ENCODE measurements around the gene HDAC1. TPM values are rescaled to one million over a fixed set of nuclear protein-coding genes. Genes with fewer than 3 reads are reported as not detected.

HDAC1 gene
- total RNA-seq (10 to 100 TPM; 27.0 to 43.5 (median 30.5) TPM), polyA plus RNA-seq (10 to 100 TPM; 30.6 to 77.9 TPM)

DNA sequence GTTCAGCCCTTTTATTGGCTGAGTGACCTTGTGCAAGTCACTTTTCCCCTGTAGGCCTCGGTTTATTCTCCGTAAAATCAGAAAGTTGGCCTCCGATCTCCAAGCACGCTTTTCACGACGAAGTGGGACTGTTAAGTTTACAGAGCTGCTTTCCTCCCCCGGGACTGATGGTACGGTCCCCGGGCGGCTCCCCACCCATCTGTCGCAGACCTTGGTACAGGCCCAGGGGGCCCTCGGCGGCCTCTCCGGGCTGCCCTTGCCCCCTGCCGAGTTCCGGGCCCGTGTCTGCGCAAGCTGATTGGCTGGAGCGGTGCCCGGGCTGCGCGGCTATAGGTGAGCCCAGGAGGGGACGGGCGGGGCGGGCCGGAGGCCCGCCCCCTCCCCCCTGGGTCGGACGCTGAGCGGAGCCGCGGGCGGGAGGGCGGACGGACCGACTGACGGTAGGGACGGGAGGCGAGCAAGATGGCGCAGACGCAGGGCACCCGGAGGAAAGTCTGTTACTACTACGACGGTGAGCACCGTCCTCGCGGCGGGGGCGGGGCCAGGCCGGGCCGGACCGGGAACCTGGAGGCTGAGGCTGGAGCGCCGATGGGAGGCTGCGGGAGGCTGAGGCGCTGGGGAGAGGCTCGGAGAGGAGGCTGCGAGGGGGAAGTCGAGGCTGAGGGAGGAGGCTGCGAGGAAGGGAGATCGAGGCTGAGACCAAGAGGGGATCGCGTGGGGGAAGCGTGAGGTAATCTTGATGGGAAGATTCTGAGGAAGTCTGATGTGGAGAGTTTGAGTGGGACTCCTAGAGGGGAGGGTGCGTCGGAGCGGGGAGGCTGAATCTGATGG is at the start of gene HDAC1:
HDAC1 (plus strand) TSS at position 376 of the 831 bp plus-strand sequence; CDS start at position 463, 87 bp downstream.
- H3K27ac ChIP-seq, result peak within 1 kb of the TSS; percentile 63 to 86 (median 79)
- TF ChIP-seq, protein P1, sequence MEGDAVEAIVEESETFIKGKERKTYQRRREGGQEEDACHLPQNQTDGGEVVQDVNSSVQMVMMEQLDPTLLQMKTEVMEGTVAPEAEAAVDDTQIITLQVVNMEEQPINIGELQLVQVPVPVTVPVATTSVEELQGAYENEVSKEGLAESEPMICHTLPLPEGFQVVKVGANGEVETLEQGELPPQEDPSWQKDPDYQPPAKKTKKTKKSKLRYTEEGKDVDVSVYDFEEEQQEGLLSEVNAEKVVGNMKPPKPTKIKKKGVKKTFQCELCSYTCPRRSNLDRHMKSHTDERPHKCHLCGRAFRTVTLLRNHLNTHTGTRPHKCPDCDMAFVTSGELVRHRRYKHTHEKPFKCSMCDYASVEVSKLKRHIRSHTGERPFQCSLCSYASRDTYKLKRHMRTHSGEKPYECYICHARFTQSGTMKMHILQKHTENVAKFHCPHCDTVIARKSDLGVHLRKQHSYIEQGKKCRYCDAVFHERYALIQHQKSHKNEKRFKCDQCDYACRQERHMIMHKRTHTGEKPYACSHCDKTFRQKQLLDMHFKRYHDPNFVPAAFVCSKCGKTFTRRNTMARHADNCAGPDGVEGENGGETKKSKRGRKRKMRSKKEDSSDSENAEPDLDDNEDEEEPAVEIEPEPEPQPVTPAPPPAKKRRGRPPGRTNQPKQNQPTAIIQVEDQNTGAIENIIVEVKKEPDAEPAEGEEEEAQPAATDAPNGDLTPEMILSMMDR (IDR thresholded peaks at IDR 0.05), result no peak
- H3K4me1 ChIP-seq, result peaks cover 0 to 11% (median 7%) of the 10 kb centered on the region in 3 donors

DNA sequence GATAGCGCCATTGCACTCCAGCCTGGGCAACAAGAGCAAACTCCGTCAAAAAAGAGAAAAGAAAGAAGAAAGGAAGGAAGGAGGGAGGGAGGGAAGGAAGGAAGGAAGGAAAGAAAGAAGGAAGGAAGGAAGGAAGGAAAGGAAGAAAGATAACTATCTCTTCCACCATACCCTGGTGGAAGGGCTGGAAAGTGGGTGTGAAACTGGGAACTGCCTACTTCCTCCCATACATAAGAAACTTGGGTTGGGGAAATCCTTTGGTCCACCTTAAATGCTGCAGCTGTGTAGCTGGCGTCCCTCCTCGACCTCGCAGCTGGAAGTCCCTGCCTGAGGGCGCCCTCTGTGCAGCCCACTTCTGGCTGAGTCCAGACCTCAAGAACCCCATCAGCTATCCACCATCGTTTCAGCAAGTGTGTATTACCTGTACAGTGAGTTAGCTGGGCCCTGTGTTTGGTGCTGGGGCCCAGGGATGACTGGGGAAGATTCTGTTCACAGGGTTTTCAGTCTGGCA is 49.5 kb upstream of the HDAC1 start:
- ATAC-seq (no peak), DNase-seq (no peak), FAIRE-seq (no peak)
- Histone ChIP-seq H3K36me3 (no peaks in the 10 kb centered on the region), H3K27me3 (no peaks in the 10 kb centered on the region), H3K9me3 (no peaks in the 10 kb centered on the region), H3K27ac (no peak overlapping the region), H3K4me3 (no peak overlapping the region), H3K4me1 (peaks cover 0 to 10% (median 0%) of the 10 kb centered on the region in 3 donors)
- intact Hi-C loops (cut with DNase I), result no loop called here
- TF ChIP-seq, protein P1 (IDR thresholded peaks at IDR 0.05), result no peak
- WGBS, 2 donors, result 39 to 41% methylated on average over 7 of the region's 7 CpGs

More for the DNA sequence above, at the start of gene HDAC1:
- WGBS, 2 donors, result 0% methylated on average over 57 to 67 of the region's 67 CpGs
- ATAC-seq (peak; percentile 96 to 99 (median 98)), DNase-seq (peak; percentile 98 to 100 (median 98)), FAIRE-seq (no peak)
- no peaks in the 10 kb centered on the region for H3K36me3 ChIP-seq
- intact Hi-C loops (cut with DNase I), result no loop called here
- no peaks in the 10 kb centered on the region for H3K9me3 ChIP-seq
- no peaks in the 10 kb centered on the region for H3K27me3 ChIP-seq
- H3K4me3 ChIP-seq, result peak within 1 kb of the TSS; percentile 47 to 84 (median 66)

DNA sequence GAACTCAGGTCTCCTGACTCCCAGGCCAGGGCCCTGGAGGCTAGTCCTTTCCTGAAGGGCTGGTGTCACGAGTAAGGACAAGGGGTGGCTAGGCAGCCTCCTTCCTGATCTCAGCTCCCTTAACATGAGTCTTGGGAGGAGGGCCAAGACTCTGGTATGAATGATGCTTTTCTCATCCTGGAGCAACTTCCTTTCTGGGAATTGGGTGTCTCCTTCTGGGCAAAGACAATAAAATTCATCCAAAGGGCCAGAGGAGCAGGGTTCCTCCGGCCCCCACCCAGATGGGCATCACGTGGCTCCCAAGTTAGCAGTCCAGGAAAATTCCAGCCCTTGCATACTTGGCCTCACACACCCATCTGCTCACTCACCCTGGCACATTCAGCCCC is 45.0 kb upstream of the HDAC1 start, which contains the start of gene FAM167B:
FAM167B (plus strand) TSS at position 335 of the 386 bp plus-strand sequence. CDS start 200 bp downstream, outside the sequence.
- Histone ChIP-seq H3K27me3 (no peaks in the 10 kb centered on the region), H3K36me3 (no peaks in the 10 kb centered on the region), H3K9me3 (no peaks in the 10 kb centered on the region), H3K4me3 (no peak within 1 kb of the TSS), H3K4me1 (peaks cover 0 to 6% (median 0%) of the 10 kb centered on the region in 3 donors), H3K27ac (peak within 1 kb of the TSS in 2 of 4 donors; percentile 24 to 41)
- FAIRE-seq (no peak), ATAC-seq (no peak), DNase-seq (no peak)
- 80 to 84% methylated on average over 3 of the region's 3 CpGs for WGBS, 2 donors
- intact Hi-C loops (cut with DNase I), result no loop called here
- TF ChIP-seq, protein P1 (IDR thresholded peaks at IDR 0.05), result no peak

DNA sequence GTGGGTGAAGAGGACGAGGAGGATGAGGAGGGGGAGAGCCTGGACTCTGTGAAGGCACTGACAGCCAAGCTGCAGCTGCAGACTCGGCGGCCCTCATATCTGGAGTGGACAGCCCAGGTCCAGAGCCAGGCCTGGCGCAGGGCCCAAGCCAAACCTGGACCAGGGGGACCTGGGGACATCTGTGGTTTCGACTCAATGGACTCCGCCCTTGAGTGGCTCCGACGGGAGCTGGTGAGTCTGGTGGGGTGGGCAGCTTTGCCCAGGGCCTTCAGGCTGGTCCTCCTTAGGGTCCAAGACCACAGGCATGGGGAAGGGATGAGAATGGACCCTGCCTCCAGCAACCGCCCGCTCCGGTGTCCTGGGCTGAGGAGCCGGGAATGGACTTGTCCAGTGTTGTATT is 44.4 kb upstream of the HDAC1 start:
- DNase-seq (peak in 3 of 6 donors; percentile 58 to 70 (median 60)), ATAC-seq (no peak), FAIRE-seq (no peak)
- Histone ChIP-seq H3K27me3 (no peaks in the 10 kb centered on the region), H3K36me3 (no peaks in the 10 kb centered on the region), H3K9me3 (no peaks in the 10 kb centered on the region), H3K4me1 (peaks cover 0 to 5% (median 0%) of the 10 kb centered on the region in 3 donors), H3K4me3 (no peak overlapping the region), H3K27ac (peak overlapping the region in 2 of 4 donors; percentile 24 to 41)
- intact Hi-C loops (cut with DNase I), result no loop called here
- TF ChIP-seq, protein P1 (IDR thresholded peaks at IDR 0.05), result no peak
- 72 to 77% methylated on average over 11 to 12 of the region's 12 CpGs for WGBS, 2 donors

All from pancreas (tissue), 10 donors.